ENCODE results near the gene SERP2.

DNA sequence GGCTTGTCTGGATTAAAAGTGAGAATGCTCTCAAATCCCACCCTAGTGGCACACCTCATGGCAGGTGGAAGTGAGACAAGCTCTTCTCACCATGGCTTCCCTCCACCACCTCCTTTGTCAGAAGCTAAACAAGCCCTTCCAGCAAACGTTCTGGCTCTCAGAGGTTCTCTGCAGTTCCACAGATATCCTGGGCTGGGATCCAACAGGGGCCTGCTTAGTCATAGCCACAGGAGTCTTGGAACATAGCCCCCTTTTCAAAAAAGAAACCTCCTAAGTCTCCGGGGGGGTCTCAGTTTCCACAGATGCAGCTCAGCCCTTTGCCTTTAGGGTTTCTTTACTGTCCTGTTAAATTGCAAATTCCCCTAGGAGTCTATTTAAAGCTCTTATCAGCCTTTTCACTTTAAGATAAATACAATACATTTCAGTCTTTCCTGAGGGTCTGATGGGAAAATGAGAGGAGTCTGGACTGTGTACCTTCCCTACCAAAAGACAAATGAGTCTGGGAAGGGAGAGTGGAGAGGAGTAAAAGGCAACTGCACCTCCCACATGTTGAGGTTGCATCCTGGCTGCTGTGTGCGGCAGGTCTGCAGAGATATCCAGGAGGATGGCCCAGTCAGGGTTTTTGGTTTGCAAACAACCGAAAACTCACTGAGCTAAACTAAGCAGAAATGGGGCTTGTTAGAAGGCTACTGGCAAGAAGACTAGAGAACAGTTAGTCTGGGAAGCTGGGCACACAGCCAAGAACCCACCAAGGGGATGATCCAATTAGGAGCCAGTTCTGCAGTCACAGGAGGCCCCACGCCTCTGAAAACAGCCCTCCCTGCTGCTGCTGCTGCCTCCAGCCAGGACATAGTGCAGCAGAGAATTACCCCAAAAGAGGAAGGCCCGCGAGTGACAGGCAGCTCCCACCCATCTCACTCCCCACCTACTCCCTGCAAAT, 41.4 kb upstream of the SERP2 start:
- TF ChIP-seq, protein P1, sequence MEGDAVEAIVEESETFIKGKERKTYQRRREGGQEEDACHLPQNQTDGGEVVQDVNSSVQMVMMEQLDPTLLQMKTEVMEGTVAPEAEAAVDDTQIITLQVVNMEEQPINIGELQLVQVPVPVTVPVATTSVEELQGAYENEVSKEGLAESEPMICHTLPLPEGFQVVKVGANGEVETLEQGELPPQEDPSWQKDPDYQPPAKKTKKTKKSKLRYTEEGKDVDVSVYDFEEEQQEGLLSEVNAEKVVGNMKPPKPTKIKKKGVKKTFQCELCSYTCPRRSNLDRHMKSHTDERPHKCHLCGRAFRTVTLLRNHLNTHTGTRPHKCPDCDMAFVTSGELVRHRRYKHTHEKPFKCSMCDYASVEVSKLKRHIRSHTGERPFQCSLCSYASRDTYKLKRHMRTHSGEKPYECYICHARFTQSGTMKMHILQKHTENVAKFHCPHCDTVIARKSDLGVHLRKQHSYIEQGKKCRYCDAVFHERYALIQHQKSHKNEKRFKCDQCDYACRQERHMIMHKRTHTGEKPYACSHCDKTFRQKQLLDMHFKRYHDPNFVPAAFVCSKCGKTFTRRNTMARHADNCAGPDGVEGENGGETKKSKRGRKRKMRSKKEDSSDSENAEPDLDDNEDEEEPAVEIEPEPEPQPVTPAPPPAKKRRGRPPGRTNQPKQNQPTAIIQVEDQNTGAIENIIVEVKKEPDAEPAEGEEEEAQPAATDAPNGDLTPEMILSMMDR (IDR thresholded peaks at IDR 0.05 in 8 of 11, conservative IDR thresholded peaks at IDR 0.05 in 3 of 11) = no peak
- TF ChIP-seq POLR2A (IDR thresholded peaks at IDR 0.05) (no peak), POLR2AphosphoS5 (IDR thresholded peaks at IDR 0.05) (no peak)

All from spleen (tissue), 7 donors.